GM19238 (cell line): ENCODE data around the gene EVI2A.
"Not testable (repeated sequence)": the region's sequence is repeated elsewhere in the genome, so short reads cannot be mapped to it uniquely, and the experiment has no call there.

ENCODE experiments used
- DNase-seq: peaks from one replicate; pipeline ENCODE4 v3.0.0; 2011; ENCODE audit warnings: low spot score; ENCODE audit not compliant: insufficient read length

EVI2A gene

DNA sequence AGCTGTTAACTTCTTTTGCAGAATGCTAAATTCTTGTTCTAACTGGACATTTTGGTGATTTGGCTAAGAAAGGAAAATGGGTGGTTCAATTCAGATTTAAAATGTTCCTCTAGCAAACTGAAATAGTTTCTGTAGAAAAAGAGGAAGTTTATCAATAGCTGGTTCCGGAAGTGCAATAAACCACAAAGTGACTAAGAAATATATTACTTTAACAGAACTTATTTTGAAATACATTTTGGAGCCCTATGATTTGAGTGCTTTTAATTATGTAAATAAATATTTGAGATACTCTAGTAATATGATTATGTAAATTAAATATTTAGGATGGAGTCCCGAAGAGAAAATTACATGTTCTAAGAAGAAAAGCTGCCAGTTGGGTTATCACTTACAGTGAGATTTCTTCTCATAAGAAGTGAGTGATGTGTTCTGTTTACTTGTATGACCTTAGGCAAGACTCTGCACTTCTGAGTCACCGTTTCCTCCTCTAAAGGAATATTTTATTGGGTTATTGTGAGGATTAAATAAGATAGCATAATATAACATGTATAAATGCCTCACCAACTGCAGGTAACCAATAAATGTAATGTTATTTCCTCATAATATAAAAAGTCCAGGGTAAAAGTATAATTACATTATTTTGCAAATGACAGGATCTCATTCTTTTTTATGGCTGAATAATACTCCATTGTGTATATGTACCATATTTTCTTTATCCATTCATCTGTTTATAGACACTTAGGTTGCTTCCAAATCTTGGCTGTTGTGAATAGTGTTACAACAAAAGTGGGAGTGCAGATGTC lies 7.2 kb downstream of the EVI2A start, which contains the start of gene EVI2B:
TSS of gene EVI2B (minus strand) at position 73 of the 800 bp plus-strand sequence. CDS start 8,445 bp downstream, outside the sequence.
- DNase-seq: no peak

DNA sequence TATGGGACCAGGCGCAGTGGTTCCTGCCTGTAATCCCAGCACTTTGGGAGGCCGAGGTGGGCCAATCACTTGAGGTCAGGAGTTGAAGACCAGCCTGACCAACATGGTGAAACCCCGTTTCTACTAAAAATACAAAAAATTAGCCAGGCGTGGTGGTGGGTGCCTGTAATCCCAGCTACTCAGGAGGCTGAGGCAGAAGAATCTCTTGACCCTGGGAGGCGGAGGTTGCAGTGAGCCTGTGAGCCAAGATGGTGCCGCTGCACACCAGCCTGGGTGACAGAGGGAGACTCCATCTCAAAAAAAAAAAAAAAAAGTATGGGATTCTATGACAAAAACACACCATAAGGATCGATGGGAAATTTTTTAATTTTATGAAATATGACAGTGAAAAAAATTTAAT lies 9.2 kb downstream of the EVI2A start:
- DNase-seq: not testable (repeated sequence)

GRCh38 chr17:31311526-31311925 lies 9.9 kb downstream of the EVI2A start:
- DNase-seq: no peak

GRCh38 chr17:31310886-31311285 lies 10.5 kb downstream of the EVI2A start:
- no peak for DNase-seq

GRCh38 chr17:31310260-31310659 lies 11.2 kb downstream of the EVI2A start:
- DNase-seq: no peak

DNA sequence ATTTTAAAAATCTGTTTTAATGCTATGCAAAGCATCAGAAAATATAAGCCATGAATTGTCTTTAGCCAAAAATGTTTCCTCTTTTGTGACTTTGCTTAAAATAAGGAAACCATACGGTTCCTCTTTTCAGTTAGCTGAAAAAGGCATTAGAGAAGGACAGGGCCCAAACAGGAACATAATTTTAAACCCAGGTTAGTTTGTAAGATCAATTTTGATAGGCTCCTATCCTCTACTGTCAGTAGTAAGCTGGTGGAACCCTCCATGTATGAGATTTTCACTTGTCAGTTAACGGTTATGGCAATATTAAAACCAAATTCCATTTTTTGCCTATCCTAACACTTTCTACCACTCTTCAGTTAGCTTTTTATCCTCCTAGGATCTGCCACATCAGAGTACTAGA lies 11.9 kb downstream of the EVI2A start:
- DNase-seq: no peak

DNA sequence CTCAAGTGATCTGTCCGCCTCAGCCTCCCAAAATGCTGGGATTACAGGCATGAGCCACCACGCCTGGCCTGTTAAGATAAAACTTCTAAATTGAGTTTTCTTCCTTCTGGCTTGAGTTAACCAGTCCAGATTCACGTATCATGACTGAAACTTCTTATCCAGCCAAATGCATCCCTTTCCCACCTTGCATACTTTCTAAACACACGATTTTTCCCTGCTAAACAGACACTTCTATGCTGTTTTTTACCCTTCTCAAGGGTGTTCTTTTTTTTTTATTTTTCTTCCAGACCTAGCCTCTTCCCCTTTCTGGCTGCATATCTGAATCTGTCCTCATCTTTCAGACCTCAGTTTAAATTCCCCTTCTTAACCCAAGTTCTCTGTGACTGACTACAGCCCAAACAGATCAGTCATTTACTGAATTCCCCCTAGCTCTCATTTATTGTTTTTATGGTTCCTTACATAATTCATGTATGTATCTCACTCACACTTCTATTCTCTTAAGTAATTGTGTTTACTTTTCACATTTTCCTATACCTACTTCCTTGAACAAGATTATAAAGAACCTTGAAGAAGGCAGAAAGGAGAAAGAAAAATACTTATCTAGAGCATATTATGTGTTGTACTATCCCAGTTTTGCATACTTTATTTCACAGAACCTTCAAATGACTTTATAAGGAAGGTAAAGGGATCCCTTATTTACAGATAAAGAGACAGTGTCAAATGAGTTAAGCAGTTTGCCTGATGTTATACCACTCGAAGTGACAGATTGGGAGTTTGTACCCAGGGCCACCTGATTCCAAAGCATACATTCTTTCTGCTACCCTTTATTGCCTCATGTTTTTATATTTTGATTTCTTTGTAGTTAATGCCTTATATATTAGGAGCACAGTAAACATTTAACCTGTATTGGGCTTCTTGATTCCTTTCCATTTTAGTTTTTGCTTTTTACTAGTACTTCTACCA lies 12.8 kb downstream of the EVI2A start:
- DNase-seq: no peak

DNA sequence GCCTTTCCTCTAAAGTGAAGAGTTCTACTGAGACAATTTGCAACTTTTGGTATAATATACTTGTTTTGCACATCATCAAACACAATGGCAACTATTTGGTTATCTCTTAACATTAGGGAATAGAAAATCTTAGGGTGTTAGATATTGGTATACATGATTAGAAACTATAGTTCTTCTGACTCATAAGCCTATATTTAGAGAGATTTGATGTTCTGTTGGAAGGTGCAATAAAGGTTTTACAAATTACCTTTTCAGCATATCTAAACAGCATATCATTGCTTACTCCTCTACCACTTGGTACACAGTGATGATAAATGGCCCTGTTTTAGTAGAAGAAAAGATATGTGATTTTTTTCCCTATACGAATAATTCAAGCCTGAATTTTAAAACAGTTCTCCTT lies 13.8 kb downstream of the EVI2A start:
- no peak for DNase-seq

DNA sequence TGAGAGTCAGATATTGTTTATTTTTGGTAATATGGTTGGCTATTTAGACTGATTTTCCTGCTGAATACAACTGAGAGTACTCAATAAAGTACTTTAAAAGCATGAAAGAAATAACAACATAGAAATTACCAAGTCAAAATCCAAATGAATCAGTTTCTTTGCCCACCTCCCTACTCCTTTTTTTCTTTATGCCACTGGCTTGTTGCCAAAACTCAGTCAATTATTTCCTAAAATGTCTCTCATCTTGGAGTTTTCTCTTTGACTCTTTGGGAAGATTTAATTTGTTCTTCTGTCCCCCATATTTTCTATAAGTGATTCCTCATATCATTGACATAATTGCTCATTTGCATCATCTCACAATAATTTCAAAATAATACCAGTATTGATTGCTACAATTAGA lies 21.8 kb downstream of the EVI2A start:
- DNase-seq: no peak

GRCh38 chr17:31297090-31297489 lies 24.3 kb downstream of the EVI2A start, which contains the start of gene OMG:
Gene OMG (minus strand): TSS chr17:31297239. CDS start chr17:31296331, 908 bp downstream.
- no peak for DNase-seq

- DNase-seq: no peak
Measured at GRCh38 chr17:31296142-31296541, 25.3 kb downstream of the EVI2A start.

- no peak for DNase-seq
Measured at GRCh38 chr17:31295489-31295871, 25.9 kb downstream of the EVI2A start.

DNA sequence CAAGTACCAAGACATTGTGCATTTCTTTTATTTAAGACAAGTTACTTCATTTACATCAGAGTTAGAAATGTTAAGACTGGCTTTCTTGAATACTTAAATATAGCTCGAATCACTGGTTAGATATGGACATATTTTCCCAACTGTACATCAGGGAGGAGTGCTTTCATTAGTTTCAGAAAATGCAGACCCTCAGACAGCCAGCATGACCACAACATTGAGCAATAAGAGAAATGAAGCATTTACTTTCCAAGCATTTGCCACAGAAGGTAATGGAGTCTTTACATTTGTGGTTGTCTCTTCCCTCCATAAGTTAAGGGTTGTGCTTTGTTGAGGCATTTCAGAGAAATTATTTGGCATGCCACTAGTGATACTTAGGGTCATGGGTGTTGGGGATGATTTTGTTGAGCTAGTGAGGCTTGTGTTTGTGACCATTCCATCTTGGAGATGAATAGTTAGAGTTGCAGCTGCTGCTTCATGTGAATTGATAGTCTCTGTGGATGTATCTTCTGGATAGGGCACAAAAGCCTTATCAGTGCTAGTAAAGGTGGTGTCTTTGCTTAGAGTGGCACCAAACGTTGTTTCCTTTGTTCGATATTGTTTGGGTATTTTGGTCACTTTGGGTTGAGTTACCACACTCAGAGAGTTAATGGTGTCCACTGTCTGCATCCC lies 26.5 kb downstream of the EVI2A start:
- DNase-seq: no peak

DNA sequence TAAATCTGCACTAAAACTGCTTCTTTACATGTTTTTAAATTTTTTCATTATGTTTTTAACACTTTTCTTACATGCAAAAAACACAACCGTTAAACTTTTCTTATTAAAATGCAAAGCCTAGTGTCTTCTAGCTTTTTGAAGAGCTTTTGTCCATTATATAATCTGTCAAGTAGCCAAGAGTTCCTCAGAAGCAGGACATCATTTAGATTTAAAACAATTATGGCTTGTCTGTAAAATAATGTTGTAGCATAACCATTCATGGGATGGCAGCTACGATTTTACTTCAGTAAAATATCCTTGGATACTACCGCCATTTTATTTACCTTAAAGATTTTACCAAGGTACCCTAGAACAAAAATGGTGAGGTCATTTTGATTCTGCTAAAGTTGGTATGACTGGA lies 27.2 kb downstream of the EVI2A start:
- DNase-seq: no peak

GRCh38 chr17:31293581-31293980 lies 27.8 kb downstream of the EVI2A start:
- DNase-seq: no peak

DNA sequence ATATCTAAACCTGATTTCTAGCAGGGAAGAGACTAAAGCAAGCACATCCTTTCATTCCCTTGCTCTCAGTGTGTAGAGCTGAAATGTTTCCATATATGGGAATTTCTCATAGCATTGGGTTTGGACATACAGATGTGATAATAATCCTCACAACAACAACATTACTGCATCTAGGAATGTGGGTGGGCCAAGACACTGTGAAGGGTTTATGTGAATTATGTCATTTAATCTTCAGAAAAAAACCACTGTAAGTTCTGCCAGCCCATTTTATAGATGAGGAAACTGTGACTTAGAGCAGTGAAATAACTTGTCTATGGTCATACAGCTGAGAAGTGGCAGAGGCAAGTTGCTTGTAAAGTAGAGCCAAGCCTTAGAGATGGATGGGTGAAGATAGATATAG lies 29.6 kb downstream of the EVI2A start:
- DNase-seq: no peak

DNA sequence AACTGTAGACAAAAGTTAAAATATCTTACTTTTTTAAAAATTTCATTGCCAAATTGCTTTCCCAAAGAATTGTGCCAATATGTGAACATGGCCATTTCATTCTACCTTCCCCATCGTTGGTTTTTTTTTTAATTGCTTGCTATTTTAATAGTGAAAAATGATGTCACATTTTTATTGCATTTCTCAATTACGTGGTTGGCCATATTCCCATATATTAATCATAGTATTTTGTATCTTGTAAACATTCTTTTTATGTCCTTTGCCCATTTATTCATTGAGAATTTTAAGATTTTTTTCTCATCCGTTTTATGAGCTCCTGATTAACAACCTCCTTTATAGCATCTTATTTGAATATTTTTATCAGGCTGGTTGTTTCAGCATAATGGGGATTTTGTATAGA lies 31.6 kb downstream of the EVI2A start:
- no peak for DNase-seq

DNA sequence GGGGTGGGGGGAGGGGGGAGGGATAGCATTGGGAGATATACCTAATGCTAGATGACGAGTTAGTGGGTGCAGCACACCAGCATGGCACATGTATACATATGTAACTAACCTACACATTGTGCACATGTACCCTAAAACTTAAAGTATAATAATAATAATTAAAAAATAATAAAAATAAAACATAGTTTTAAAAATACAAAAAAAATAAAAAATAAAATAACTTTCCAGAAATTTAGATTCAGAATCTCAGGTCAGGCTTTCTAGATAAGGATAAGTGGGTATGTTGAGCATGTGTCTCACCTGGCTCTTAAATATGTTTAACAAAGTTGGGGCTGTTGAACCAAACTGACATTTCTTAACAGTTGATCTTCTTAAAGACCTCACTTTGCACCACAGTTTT lies 33.5 kb downstream of the EVI2A start:
- not testable (repeated sequence) for DNase-seq

DNA sequence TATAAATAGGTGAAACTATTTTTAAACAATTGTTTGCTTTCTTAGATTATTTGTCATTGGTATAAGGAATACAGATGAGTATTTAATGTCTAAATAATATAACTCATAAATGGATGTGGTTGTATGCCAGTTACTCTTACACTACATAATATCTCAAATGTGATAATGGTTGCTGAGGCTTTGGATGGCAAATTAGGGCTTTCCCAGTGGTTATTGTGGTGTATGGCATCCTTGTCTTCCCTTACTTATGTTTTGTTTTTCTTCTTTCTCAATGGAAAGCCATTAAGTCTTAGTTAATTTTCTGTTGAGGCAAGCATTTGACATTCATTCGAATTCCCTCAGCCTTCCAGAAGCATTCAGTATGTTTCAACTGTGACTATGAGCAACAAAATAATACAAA lies 34.8 kb downstream of the EVI2A start:
- no peak for DNase-seq

GRCh38 chr17:31283841-31284240 lies 37.6 kb downstream of the EVI2A start:
- no peak for DNase-seq

DNA sequence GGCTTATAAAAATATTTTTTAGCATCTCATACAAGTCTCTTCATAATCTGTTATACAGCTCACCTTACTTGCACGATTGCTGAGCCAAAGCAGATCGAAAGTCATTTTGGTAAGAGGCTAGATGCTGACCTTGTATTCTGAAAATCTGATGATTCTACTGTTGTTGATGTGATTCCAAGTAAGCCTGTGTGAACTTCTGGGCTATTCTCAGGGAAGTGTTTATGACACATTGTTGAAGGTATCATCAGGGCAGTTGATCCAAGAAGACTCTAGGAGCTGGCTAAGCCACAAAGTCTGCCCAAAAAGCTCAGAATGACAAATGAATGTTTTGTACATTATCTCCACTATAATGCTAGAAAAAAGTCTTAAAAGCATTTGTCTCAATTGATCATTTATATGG lies 40.4 kb downstream of the EVI2A start:
- no peak for DNase-seq

DNA sequence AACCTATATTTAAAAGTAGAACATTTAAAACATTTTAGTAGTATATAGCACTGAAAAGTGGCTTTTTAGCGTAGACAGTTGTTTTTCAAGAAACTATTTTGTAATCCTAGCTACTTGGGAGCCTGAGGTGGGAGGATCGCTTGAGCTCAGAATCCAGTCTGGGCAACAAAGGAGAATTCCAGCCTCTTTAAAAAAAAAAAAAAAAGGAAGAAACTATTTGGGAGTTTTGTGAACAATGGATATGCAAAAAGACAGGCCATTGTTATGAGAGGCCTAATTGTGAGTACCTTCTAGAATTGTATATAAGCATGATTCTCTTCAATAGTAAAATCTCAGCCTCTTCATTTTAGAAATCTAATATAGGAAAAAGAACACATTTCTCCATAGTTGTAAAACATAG lies 42.0 kb downstream of the EVI2A start:
- no peak for DNase-seq
